ENCODE measurements around the gene MOB3A. TPM values are rescaled to one million over a fixed set of nuclear protein-coding genes. Genes with fewer than 3 reads are reported as not detected.

The MOB3A gene
- total RNA-seq, 6 donors from 2014 or later = 35.4 to 107 (median 60.7) TPM

DNA sequence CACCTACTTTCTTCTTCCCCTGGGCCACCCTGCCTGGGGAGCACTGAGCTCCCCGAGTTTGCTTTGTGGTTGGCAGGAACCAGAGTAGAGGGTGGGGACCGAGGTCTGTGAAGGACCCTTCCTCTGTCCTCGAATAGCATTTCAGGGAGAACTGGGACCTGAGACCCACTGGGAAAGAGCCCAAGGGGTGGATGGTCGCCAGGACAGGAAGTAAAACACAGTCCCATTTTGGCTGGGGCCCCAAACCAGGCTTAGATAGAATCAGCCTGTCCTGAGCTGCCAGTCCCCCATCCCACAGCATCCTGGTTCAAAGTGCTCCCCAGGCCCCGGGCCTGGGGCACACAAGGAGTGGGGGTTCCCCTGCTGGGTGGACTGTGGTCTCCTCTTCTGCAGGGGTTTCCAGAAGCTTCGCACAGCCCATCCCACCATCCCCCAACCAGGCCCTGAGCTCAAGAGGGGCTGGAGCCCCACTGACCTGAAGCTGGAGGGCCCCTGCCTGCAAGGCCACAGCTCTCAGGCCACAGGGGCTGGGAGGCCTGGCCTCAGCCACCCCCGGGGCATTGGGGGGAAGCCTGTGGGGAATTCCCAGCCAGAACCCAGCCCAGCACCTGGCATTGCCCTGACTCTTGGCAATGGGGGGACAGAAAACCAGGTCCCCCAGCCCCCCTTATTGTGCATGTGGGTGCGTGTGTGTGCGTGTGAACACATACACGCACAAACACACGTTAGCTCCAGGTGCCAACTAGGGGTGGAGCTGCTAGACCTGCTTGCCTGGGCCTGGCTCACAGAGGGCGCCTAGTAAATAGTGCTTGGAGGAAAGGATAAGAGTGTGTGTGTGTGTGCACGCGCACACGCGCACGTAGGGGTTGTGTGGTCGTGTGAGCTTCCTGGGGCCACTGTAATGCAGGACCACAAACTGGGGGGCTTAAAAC, 44.1 kb downstream of the MOB3A start:
- peak in 1 of 2 donors; percentile 41 for DNase-seq
- H3K27ac ChIP-seq = peak overlapping the region; percentile 95 to 100 (median 97)
- H3K4me1 ChIP-seq = peaks cover 74 to 81% (median 78%) of the 10 kb centered on the region in 4 donors
- peaks cover 0 to 25% (median 11%) of the 10 kb centered on the region in 4 donors for H3K36me3 ChIP-seq
- no peak for ATAC-seq (ENCODE audit: low FRiP score in 2 of 2)
- TF ChIP-seq POLR2AphosphoS5 (IDR thresholded peaks at IDR 0.05) (no peak), POLR2A (IDR thresholded peaks at IDR 0.05) (no peak), EP300 (IDR thresholded peaks at IDR 0.05) (no peak)
- TF ChIP-seq, protein P1, sequence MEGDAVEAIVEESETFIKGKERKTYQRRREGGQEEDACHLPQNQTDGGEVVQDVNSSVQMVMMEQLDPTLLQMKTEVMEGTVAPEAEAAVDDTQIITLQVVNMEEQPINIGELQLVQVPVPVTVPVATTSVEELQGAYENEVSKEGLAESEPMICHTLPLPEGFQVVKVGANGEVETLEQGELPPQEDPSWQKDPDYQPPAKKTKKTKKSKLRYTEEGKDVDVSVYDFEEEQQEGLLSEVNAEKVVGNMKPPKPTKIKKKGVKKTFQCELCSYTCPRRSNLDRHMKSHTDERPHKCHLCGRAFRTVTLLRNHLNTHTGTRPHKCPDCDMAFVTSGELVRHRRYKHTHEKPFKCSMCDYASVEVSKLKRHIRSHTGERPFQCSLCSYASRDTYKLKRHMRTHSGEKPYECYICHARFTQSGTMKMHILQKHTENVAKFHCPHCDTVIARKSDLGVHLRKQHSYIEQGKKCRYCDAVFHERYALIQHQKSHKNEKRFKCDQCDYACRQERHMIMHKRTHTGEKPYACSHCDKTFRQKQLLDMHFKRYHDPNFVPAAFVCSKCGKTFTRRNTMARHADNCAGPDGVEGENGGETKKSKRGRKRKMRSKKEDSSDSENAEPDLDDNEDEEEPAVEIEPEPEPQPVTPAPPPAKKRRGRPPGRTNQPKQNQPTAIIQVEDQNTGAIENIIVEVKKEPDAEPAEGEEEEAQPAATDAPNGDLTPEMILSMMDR (IDR thresholded peaks at IDR 0.05) = no peak
- 36 to 43% methylated on average over 14 to 16 of the region's 18 CpGs for WGBS, 2 donors
- H3K9me3 ChIP-seq = no peaks in the 10 kb centered on the region
- peak overlapping the region in 2 of 4 donors; percentile 99 to 100 for H3K4me3 ChIP-seq
- H3K27me3 ChIP-seq = no peaks in the 10 kb centered on the region

DNA sequence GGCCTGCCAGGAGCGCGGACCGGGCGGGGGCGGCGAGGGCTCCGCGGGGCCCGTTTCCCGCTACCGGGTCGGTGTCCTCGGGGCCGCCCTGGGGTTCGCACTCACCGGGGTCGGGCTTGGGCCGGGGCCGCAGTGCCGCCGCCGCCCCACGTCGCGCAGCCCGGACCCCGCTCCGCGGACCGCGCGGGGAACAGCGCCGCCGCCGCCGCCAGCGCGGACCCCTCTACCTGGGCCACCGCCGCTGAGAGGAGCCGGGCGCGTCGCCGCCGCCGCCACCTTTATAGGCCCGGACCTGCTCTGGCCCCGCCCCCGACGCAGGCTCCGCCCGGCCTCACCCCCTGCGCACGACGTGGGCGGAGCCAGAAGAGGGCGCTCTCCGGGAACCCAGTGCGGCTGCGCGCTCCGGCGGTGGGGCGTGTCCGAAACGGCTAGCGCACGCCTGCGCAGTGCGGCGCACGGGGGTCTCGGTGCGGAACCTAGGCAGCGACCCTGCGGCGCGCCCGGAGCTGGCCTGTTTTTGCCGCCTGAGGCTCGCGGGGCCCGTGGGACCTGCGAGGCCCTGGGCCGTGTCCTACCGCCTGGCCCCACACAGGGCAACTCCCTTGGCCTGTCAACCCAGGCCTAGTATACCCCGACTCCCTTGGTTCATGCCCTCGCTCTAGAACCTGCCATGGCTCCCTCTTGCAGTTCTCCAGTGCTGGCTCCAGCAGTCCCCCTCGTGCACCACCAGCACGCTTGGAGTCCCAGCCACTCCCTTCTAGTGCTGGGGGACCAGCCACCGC, 44.9 kb downstream of the MOB3A start, which contains the start of gene MKNK2:
TSS of gene MKNK2 (minus strand) at position 254 of the 782 bp plus-strand sequence. CDS start 393 bp downstream, outside the sequence.
- no peaks in the 10 kb centered on the region for H3K9me3 ChIP-seq
- WGBS, 2 donors = 6 to 20% methylated on average over 9 to 14 of the region's 93 CpGs
- ATAC-seq (ENCODE audit: low FRiP score in 2 of 2) (peak; percentile 86 to 91), DNase-seq (peak; percentile 93 to 99)
- TF ChIP-seq POLR2A (IDR thresholded peaks at IDR 0.05) = peak in 3 of 4 donors; percentile 99 to 100 (median 99)
- TF ChIP-seq EP300 (IDR thresholded peaks at IDR 0.05) = peak in 1 of 4 donors; percentile 59
- TF ChIP-seq POLR2AphosphoS5 (IDR thresholded peaks at IDR 0.05) = peak; percentile 97 to 100
- TF ChIP-seq, protein P1 (IDR thresholded peaks at IDR 0.05) = peak in 5 of 6 experiments; percentile 70 to 95 (median 86)
- no peaks in the 10 kb centered on the region for H3K27me3 ChIP-seq
- peaks cover 75 to 81% (median 78%) of the 10 kb centered on the region in 4 donors for H3K4me1 ChIP-seq
- peaks cover 2 to 33% (median 17%) of the 10 kb centered on the region in 4 donors for H3K36me3 ChIP-seq
- H3K4me3 ChIP-seq = peak within 1 kb of the TSS; percentile 95 to 100 (median 100)
- H3K27ac ChIP-seq = peak within 1 kb of the TSS; percentile 95 to 100 (median 98)

DNA sequence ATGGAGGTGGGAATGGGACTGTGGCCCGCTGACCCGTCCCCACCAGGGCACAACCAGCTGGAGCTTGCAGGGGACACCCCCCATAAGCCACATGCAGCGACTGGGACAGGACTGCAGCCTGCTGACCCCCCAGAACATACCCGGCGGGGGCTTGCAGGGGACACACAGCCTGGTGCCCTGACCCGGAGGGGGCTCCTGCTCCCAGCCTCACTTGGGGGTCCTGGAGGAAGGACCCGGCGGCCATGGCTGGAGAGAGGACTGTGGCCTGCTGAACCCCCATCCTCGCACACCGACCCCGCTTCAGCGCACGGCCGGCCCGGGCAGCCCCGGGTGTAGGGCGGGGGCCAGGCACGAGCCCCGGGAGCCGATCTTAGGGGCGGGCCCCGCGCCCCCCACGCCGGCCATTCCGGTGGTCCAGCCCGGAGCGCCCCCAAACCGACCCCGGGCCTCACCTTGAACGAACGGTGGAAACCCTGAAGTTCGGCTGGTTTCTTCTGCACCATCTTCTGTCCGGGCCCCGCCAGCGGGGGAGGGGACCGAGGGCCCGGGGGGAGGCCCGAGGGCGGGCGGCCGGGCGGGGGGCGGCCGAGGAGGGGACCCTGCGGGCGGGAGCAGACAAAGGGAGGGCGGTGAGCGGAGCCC, 45.7 kb downstream of the MOB3A start:
- Histone ChIP-seq H3K36me3 (peaks cover 7 to 41% (median 24%) of the 10 kb centered on the region in 4 donors), H3K4me3 (peak overlapping the region; percentile 95 to 100 (median 100)), H3K27ac (peak overlapping the region; percentile 95 to 100 (median 98)), H3K9me3 (no peaks in the 10 kb centered on the region), H3K4me1 (peaks cover 75 to 81% (median 78%) of the 10 kb centered on the region in 4 donors), H3K27me3 (no peaks in the 10 kb centered on the region)
- DNase-seq (peak; percentile 23 to 88), ATAC-seq (ENCODE audit: low FRiP score in 2 of 2) (peak in 1 of 2 donors; percentile 5)
- TF ChIP-seq EP300 (IDR thresholded peaks at IDR 0.05) = no peak
- TF ChIP-seq, protein P1 (IDR thresholded peaks at IDR 0.05) = peak in 1 of 6 experiments; percentile 2
- no peak for TF ChIP-seq POLR2AphosphoS5 (IDR thresholded peaks at IDR 0.05)
- TF ChIP-seq POLR2A (IDR thresholded peaks at IDR 0.05) = no peak
- 0 to 4% methylated on average over 5 to 6 of the region's 49 CpGs for WGBS, 2 donors

DNA sequence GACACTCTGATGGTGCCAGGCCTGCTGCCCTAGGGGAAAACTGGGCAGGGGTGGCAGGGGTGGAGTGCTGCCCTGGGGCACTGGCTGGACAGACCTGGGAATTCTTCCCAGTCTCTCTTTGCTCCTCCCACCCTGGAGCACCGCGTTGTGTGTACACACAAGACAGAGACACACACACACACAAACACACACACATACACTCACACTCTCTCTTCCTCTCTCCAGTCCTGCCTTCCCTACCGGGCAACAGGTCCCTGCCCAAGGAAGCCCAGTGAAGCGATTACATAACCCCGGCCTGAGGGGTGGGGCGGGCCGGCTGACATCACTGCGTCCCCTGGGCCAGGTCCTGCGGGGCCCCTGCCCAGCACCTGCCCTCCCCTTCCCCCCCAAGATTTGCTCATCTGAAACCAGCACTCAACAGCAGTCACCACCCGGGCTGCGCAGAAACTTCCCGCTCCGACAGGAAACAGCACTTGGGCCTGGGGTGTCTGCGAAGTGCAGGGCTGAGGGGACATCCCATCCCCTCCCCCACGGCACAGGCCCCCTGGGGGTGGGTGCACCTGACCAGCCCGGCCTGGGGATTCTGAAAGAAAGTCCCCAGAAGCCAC, 46.3 kb downstream of the MOB3A start:
- peaks cover 75 to 81% (median 79%) of the 10 kb centered on the region in 4 donors for H3K4me1 ChIP-seq
- H3K9me3 ChIP-seq = no peaks in the 10 kb centered on the region
- DNase-seq = peak; percentile 94 to 97
- H3K27me3 ChIP-seq = no peaks in the 10 kb centered on the region
- H3K4me3 ChIP-seq = peak overlapping the region; percentile 95 to 100 (median 100)
- H3K36me3 ChIP-seq = peaks cover 7 to 47% (median 29%) of the 10 kb centered on the region in 4 donors
- TF ChIP-seq POLR2A (IDR thresholded peaks at IDR 0.05) (peak in 3 of 4 donors; percentile 71 to 91 (median 78)), POLR2AphosphoS5 (IDR thresholded peaks at IDR 0.05) (peak; percentile 81 to 96), EP300 (IDR thresholded peaks at IDR 0.05) (peak in 1 of 4 donors; percentile 59)
- TF ChIP-seq, protein P1 (IDR thresholded peaks at IDR 0.05) = peak in 1 of 6 experiments; percentile 6
- H3K27ac ChIP-seq = peak overlapping the region; percentile 95 to 100 (median 98)
- peak; percentile 70 to 90 for ATAC-seq (ENCODE audit: low FRiP score in 2 of 2)
- 0 to 1% methylated on average over 9 to 13 of the region's 16 CpGs for WGBS, 2 donors

Measured in upper lobe of left lung (tissue), 6 donors.